Liver (tissue), 9 donors: ENCODE results near the gene ZNF83. TPM values are rescaled to one million over a fixed set of nuclear protein-coding genes. Genes with fewer than 3 reads are reported as not detected.

Source experiments
- DNase-seq: peaks from one replicate; pipeline ENCODE4 v3.0.0-alpha.2; 2017; ENCODE audit warnings: low spot score
- H3K27ac ChIP-seq, 2 donors: one replicate each; pipeline ENCODE4 v1.7.0; 2013; ENCODE audit warnings: inconsistent platforms in 2 of 2, low read length in 2 of 2, control low read depth in 1 of 2, low read depth in 1 of 2, mild to moderate bottlenecking in 1 of 2
- H3K27me3 ChIP-seq, 4 donors: one replicate each; pipeline versions ENCODE4 v1.6.1 to v1.7.0; 2013; ENCODE audit warnings: low read length in 3 of 4, inconsistent platforms in 1 of 4, mild to moderate bottlenecking in 1 of 4, moderate library complexity in 1 of 4; ENCODE audit not compliant: control insufficient read depth in 4 of 4, insufficient read depth in 4 of 4
- H3K36me3 ChIP-seq, 4 donors: one replicate each; pipeline versions ENCODE4 v1.6.1 to v1.7.0; 2013; ENCODE audit warnings: low read length in 3 of 4, mild to moderate bottlenecking in 3 of 4, low read depth in 1 of 4, moderate library complexity in 1 of 4; ENCODE audit not compliant: control insufficient read depth in 4 of 4, insufficient read depth in 3 of 4
- H3K4me1 ChIP-seq, 4 donors: one replicate each; pipeline versions ENCODE4 v1.6.1 to v1.7.0; 2013; ENCODE audit warnings: low read length in 3 of 4, mild to moderate bottlenecking in 3 of 4, moderate library complexity in 1 of 4; ENCODE audit not compliant: control insufficient read depth in 4 of 4, insufficient read depth in 4 of 4
- H3K4me3 ChIP-seq, 3 donors: one replicate each; pipeline versions ENCODE4 v1.6.1 to v1.7.0; 2013; ENCODE audit warnings: low read length in 3 of 3, control low read depth in 1 of 3, low read depth in 1 of 3, mild to moderate bottlenecking in 1 of 3
- H3K9ac ChIP-seq, 2 donors: one replicate each; pipeline ENCODE4 v1.7.0; 2013; ENCODE audit warnings: low read length in 2 of 2, mild to moderate bottlenecking in 2 of 2, moderate library complexity in 2 of 2, control low read depth in 1 of 2, low read depth in 1 of 2
- H3K9me3 ChIP-seq, 4 donors: one replicate each; pipeline versions ENCODE4 v1.6.1 to v1.7.0; 2013; ENCODE audit warnings: low read length in 3 of 4; ENCODE audit not compliant: control insufficient read depth in 4 of 4
- ATF3 ChIP-seq: IDR thresholded peaks from 2 replicates; pipeline ENCODE4 v1.6.1; 2016; ENCODE audit warnings: antibody characterized with exemption
- CTCF ChIP-seq: fragments of 150-350 bp; IDR thresholded peaks from 2 replicates; pipeline ENCODE4 v1.5.1; 2017; ENCODE audit warnings: improper control_type of control experiment, low read depth, low read length; ENCODE audit not compliant: missing input control
- EGR1 ChIP-seq, 2 donors: IDR thresholded peaks; 2 replicates each; pipeline ENCODE4 v1.6.1; 2016 to 2018; ENCODE audit warnings: antibody characterized with exemption in 2 of 2, low read depth in 2 of 2
- FOXA1 ChIP-seq: IDR thresholded peaks from 2 replicates; pipeline ENCODE4 v1.6.1; 2016; ENCODE audit warnings: antibody characterized with exemption
- FOXA2 ChIP-seq: IDR thresholded peaks from 2 replicates; pipeline ENCODE4 v1.6.1; 2016; ENCODE audit warnings: antibody characterized with exemption
- GABPA ChIP-seq, 2 donors: IDR thresholded peaks in 1 of 2; conservative IDR thresholded peaks in 1 of 2; 2 replicates each; pipeline ENCODE4 v1.6.1; 2016; ENCODE audit warnings: antibody characterized with exemption in 2 of 2, mild to moderate bottlenecking in 1 of 2, moderate library complexity in 1 of 2
- HNF4A ChIP-seq, 2 donors: conservative IDR thresholded peaks; 2 replicates each; pipeline ENCODE4 v1.6.1; 2016; ENCODE audit warnings: antibody characterized with exemption in 2 of 2, mild to moderate bottlenecking in 2 of 2
- HNF4G ChIP-seq: IDR thresholded peaks from 2 replicates; pipeline ENCODE4 v1.6.1; 2016; ENCODE audit warnings: antibody characterized with exemption
- JUND ChIP-seq, 2 donors: IDR thresholded peaks; 2 replicates each; pipeline ENCODE4 v1.6.1; 2016; ENCODE audit warnings: antibody characterized with exemption in 2 of 2
- MAX ChIP-seq: IDR thresholded peaks from 2 replicates; pipeline ENCODE4 v1.6.1; 2016; ENCODE audit warnings: antibody characterized with exemption
- NR2F2 ChIP-seq: IDR thresholded peaks from 2 replicates; pipeline ENCODE4 v1.6.1; 2016; ENCODE audit warnings: antibody characterized with exemption
- RAD21 ChIP-seq, 2 donors: IDR thresholded peaks; 2 replicates each; pipeline ENCODE4 v1.6.1; 2016; ENCODE audit warnings: antibody characterized with exemption in 2 of 2, mild to moderate bottlenecking in 2 of 2
- REST ChIP-seq: IDR thresholded peaks from 2 replicates; pipeline ENCODE4 v1.6.1; 2016; ENCODE audit warnings: antibody characterized with exemption, mild to moderate bottlenecking
- RXRA ChIP-seq, 2 donors: IDR thresholded peaks; 2 replicates each; pipeline ENCODE4 v1.6.1; 2017 to 2018; ENCODE audit warnings: antibody characterized with exemption in 2 of 2, mild to moderate bottlenecking in 1 of 2
- SP1 ChIP-seq: IDR thresholded peaks from 2 replicates; pipeline ENCODE4 v1.6.1; 2018; ENCODE audit warnings: antibody characterized with exemption, mild to moderate bottlenecking
- TAF1 ChIP-seq: conservative IDR thresholded peaks from 2 replicates; pipeline ENCODE4 v1.6.1; 2016; ENCODE audit warnings: antibody characterized with exemption, mild to moderate bottlenecking
- YY1 ChIP-seq: IDR thresholded peaks from 2 replicates; pipeline ENCODE4 v1.6.1; 2016; ENCODE audit warnings: antibody characterized with exemption, mild to moderate bottlenecking
- ZBTB33 ChIP-seq: IDR thresholded peaks from 2 replicates; pipeline ENCODE4 v1.6.1; 2016; ENCODE audit warnings: antibody characterized with exemption
- WGBS: extraction: QIAGEN DNeasy Blood & Tissue Kit; methylation state at CpG from one replicate; pipeline ENCODE4 v1.1.7; 2013; 5-methylcytosine and 5-hydroxymethylcytosine counted together
- polyA plus RNA-seq, 2 donors: library from polyadenylated mRNA; stranded (reverse) in 1 of 2; unstranded in 1 of 2; fragments of 200-250 nt in 1 of 2; fragments of >200 nt in 1 of 2; fragmentation: Nextera tagmentation in 1 of 2; extraction: Ambion mirVana in 1 of 2; gene quantifications; one replicate each; pipeline versions ENCODE4 v1.2.1 to v1.2.3, GENCODE V29; 2013 to 2015
- total RNA-seq, 2 donors: library from RNA; depleted of rRNA; stranded (reverse); fragments of >200 nt; gene quantifications; one replicate each; pipeline ENCODE4 v1.2.3, GENCODE V29; 2014
- donor health status: healthy.
- donor health status: healthy.
- donor health status: healthy.
- donor health status: healthy.
- donor health status: healthy.

The ZNF83 gene
- total and polyA plus RNA-seq, 4 donors = 2.7 to 19.8 (median 5.9) TPM

GRCh38 chr19:52646571-52647217, 8.5 kb upstream of the ZNF83 start:
- Histone ChIP-seq H3K27ac (no peak overlapping the region), H3K4me1 (no peaks in the 10 kb centered on the region), H3K9me3 (peaks cover 11 to 26% (median 12%) of the 10 kb centered on the region in 4 donors), H3K27me3 (no peaks in the 10 kb centered on the region), H3K9ac (no peak overlapping the region), H3K4me3 (no peak overlapping the region), H3K36me3 (no peaks in the 10 kb centered on the region)
- 85% methylated on average over 1 of the region's 1 CpG for WGBS
- TF ChIP-seq ZBTB33 = no peak
- TF ChIP-seq HNF4G = no peak
- no peak for TF ChIP-seq REST
- DNase-seq = no peak

GRCh38 chr19:52640916-52641315, 2.8 kb upstream of the ZNF83 start:
- H3K9me3 ChIP-seq = peaks cover 7 to 21% (median 11%) of the 10 kb centered on the region in 4 donors
- H3K36me3 ChIP-seq = no peaks in the 10 kb centered on the region
- H3K4me3 ChIP-seq = no peak overlapping the region
- TF ChIP-seq EGR1 (IDR thresholded peaks at IDR 0.05; ENCODE audit: low read depth in 2 of 2) (no peak), RXRA (IDR thresholded peaks at IDR 0.05) (no peak), REST (no peak), TAF1 (no peak), NR2F2 (no peak), HNF4A (conservative IDR thresholded peaks at IDR 0.05) (no peak), ZBTB33 (no peak), FOXA1 (no peak), HNF4G (no peak), ATF3 (no peak), YY1 (no peak), FOXA2 (no peak), CTCF (no peak), MAX (no peak), GABPA (IDR thresholded peaks at IDR 0.05 in 1 of 2, conservative IDR thresholded peaks at IDR 0.05 in 1 of 2) (no peak), RAD21 (IDR thresholded peaks at IDR 0.05) (no peak), JUND (IDR thresholded peaks at IDR 0.05) (no peak), SP1 (no peak)
- H3K27me3 ChIP-seq = no peaks in the 10 kb centered on the region
- no peak for DNase-seq
- 51% methylated on average over 14 of the region's 14 CpGs for WGBS
- H3K27ac ChIP-seq = no peak overlapping the region
- peaks cover 0 to 6% (median 1%) of the 10 kb centered on the region in 4 donors for H3K4me1 ChIP-seq
- H3K9ac ChIP-seq = no peak overlapping the region
